HepG2 (cell line): Measurements from ENCODE around the gene TP53.

Experiments used
- ELF4 ChIP-seq: sonication (generic); formaldehyde crosslinking; IDR thresholded peaks from 2 replicates; pipeline ENCODE4 v1.5.0; 2020; ENCODE audit warnings: missing genetic modification reagents, mild to moderate bottlenecking, moderate library complexity, borderline replicate concordance
- KLF11 ChIP-seq: IDR thresholded peaks from 2 replicates; pipeline ENCODE4 v1.6.1; 2016; ENCODE audit warnings: missing compliant biosample characterization
- POLR2A ChIP-seq, 2 experiments: IDR thresholded peaks; 2 replicates each; pipeline ENCODE4 v1.6.1; 2011; ENCODE audit warnings: low read depth in 2 of 2, low read length in 2 of 2, mild to moderate bottlenecking in 1 of 2, moderate library complexity in 1 of 2; ENCODE audit not compliant: insufficient read depth in 1 of 2
- POLR2AphosphoS5 ChIP-seq: IDR thresholded peaks from 2 replicates; pipeline ENCODE4 v1.6.1; 2012; ENCODE audit warnings: low read depth, low read length
- SIN3A ChIP-seq: IDR thresholded peaks from 2 replicates; pipeline ENCODE4 v1.6.1; 2011; ENCODE audit warnings: low read depth, mild to moderate bottlenecking, control low read depth, low read length, borderline replicate concordance
- SMC3 ChIP-seq: IDR thresholded peaks from 2 replicates; pipeline ENCODE4 v1.6.1; 2011; ENCODE audit warnings: low read length, improper control_type of control experiment
- SPEN ChIP-seq: sonication (generic); formaldehyde crosslinking; IDR thresholded peaks from 2 replicates; pipeline ENCODE4 v1.5.1; 2020; ENCODE audit warnings: low read depth, mild to moderate bottlenecking, missing genetic modification reagents
- TBP ChIP-seq: sonication (generic); formaldehyde crosslinking; IDR thresholded peaks from 2 replicates; pipeline ENCODE4 v1.5.0; 2020; ENCODE audit warnings: missing genetic modification reagents
- YY1 ChIP-seq: IDR thresholded peaks from 2 replicates; pipeline ENCODE4 v1.6.1; 2011; ENCODE audit warnings: low read length, low read depth, moderate library complexity, mild to moderate bottlenecking; ENCODE audit not compliant: insufficient read depth, insufficient replicate concordance
- ZNF207 ChIP-seq: fragments of 450-650 bp; IDR thresholded peaks from 2 replicates; pipeline ENCODE4 v1.6.1; 2016; ENCODE audit warnings: antibody characterized with exemption, borderline replicate concordance
- ZNF766 ChIP-seq: sonication (generic); formaldehyde crosslinking; IDR thresholded peaks from 2 replicates; pipeline ENCODE4 v1.5.0; 2020; ENCODE audit warnings: missing genetic modification reagents, borderline replicate concordance
- ZSCAN22 ChIP-seq: sonication (generic); formaldehyde crosslinking; IDR thresholded peaks from 2 replicates; pipeline ENCODE4 v1.4.0; 2020; ENCODE audit warnings: mild to moderate bottlenecking, missing genetic modification reagents
- TF ChIP-seq, protein P1 (sequence below): sonication (generic); formaldehyde crosslinking; IDR thresholded peaks from 2 replicates; pipeline ENCODE4 v1.5.0; 2020; ENCODE audit warnings: mild to moderate bottlenecking, missing genetic modification reagents, moderate library complexity
- TF ChIP-seq, protein P2 (sequence below): sonication (generic); formaldehyde crosslinking; IDR thresholded peaks from 2 replicates; pipeline ENCODE4 v1.4.0; 2020; ENCODE audit warnings: missing genetic modification reagents

DNA sequence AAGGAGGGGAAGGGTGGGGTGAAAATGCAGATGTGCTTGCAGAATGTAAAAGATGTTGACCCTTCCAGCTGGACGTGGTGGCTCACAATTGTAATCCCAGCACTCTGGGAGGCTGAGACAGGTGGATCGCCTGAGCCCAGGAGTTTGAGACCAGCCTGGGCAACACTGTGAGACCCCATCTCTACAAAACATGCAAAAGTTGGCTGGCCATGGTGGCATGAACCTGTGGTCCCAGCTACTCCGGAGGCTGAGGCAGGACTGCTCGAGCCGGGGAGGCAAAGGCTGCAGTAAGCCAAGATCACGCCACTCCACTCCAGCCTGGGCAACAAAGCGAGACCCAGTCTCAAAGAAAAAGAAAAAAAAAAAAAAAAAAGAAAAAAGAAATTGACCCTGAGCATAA, 18.8 kb downstream of the TP53 start:
- TF ChIP-seq ZNF766 (CRISPR knock-in tag) (no peak), POLR2A (IDR thresholded peaks at IDR 0.05; ENCODE audit: insufficient read depth in 1 of 2, low read depth in 2 of 2, low read length in 2 of 2) (no peak), POLR2AphosphoS5 (no peak), SMC3 (no peak), ELF4 (CRISPR knock-in tag) (no peak), TBP (no peak), ZNF207 (no peak), ZSCAN22 (no peak), SIN3A (no peak), KLF11 (CRISPR knock-in tag) (no peak), SPEN (CRISPR knock-in tag) (no peak), YY1 (no peak)
- TF ChIP-seq, protein P1, sequence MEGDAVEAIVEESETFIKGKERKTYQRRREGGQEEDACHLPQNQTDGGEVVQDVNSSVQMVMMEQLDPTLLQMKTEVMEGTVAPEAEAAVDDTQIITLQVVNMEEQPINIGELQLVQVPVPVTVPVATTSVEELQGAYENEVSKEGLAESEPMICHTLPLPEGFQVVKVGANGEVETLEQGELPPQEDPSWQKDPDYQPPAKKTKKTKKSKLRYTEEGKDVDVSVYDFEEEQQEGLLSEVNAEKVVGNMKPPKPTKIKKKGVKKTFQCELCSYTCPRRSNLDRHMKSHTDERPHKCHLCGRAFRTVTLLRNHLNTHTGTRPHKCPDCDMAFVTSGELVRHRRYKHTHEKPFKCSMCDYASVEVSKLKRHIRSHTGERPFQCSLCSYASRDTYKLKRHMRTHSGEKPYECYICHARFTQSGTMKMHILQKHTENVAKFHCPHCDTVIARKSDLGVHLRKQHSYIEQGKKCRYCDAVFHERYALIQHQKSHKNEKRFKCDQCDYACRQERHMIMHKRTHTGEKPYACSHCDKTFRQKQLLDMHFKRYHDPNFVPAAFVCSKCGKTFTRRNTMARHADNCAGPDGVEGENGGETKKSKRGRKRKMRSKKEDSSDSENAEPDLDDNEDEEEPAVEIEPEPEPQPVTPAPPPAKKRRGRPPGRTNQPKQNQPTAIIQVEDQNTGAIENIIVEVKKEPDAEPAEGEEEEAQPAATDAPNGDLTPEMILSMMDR, result no peak
- TF ChIP-seq, protein P2, sequence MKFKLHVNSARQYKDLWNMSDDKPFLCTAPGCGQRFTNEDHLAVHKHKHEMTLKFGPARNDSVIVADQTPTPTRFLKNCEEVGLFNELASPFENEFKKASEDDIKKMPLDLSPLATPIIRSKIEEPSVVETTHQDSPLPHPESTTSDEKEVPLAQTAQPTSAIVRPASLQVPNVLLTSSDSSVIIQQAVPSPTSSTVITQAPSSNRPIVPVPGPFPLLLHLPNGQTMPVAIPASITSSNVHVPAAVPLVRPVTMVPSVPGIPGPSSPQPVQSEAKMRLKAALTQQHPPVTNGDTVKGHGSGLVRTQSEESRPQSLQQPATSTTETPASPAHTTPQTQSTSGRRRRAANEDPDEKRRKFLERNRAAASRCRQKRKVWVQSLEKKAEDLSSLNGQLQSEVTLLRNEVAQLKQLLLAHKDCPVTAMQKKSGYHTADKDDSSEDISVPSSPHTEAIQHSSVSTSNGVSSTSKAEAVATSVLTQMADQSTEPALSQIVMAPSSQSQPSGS (CRISPR knock-in tag), result no peak
